Breast epithelium (tissue), 4 donors: ENCODE results near the gene CELA1. TPM values are rescaled to one million over a fixed set of nuclear protein-coding genes. Genes with fewer than 3 reads are reported as not detected.
A peak's percentile ranks its signal among the peaks of the same experiment; 100 is the strongest.
"Not testable (repeated sequence)": the region's sequence is repeated elsewhere in the genome, so short reads cannot be mapped to it uniquely, and the experiment has no call there.

Source experiments
- DNase-seq, 2 donors: peaks; one replicate each; pipeline ENCODE4 v3.0.0-alpha.2; 2019; ENCODE audit warnings: low spot score in 2 of 2
- H3K27ac ChIP-seq, 2 donors: fragments of 200-600 bp; sonication (generic) in 1 of 2; one replicate each; pipeline ENCODE4 v1.5.1; 2016 to 2019; ENCODE audit warnings: mild to moderate bottlenecking in 1 of 2
- H3K27me3 ChIP-seq, 2 donors: fragments of 200-600 bp; sonication (generic) in 1 of 2; one replicate each; pipeline versions ENCODE4 v1.5.1 to v1.6.0; 2017 to 2019; ENCODE audit warnings: control low read depth in 1 of 2, mild to moderate bottlenecking in 1 of 2
- H3K36me3 ChIP-seq: fragments of 200-600 bp; one replicate; pipeline ENCODE4 v1.5.1; 2019
- H3K4me1 ChIP-seq, 2 donors: fragments of 200-600 bp; sonication (generic); one replicate each; pipeline ENCODE4 v1.5.1; 2016 to 2019; ENCODE audit warnings: control low read depth in 1 of 2
- H3K4me3 ChIP-seq, 3 donors: fragments of 200-600 bp; sonication (generic); 1 replicate in 2 of 3; 2 replicates in 1 of 3; pipeline ENCODE4 v1.5.1; 2016 to 2019; ENCODE audit warnings: mild to moderate bottlenecking in 3 of 3, moderate library complexity in 2 of 3
- H3K9me3 ChIP-seq, 2 donors: fragments of 200-600 bp; sonication (generic) in 1 of 2; one replicate each; pipeline ENCODE4 v1.5.1; 2016 to 2019; ENCODE audit warnings: control low read depth in 1 of 2
- POLR2A ChIP-seq: fragments of 450-650 bp; IDR thresholded peaks from one replicate; pipeline ENCODE4 v1.6.1; 2016; ENCODE audit warnings: antibody characterized with exemption, mild to moderate bottlenecking, moderate library complexity
- POLR2AphosphoS5 ChIP-seq, 3 donors: sonication (generic); formaldehyde crosslinking; IDR thresholded peaks; one replicate each; pipeline ENCODE4 v1.6.1; 2017; ENCODE audit warnings: antibody characterized with exemption in 3 of 3
- intact Hi-C: fragments of 100-400 bp; cut with DNase I; formaldehyde crosslinking; loops from one replicate; pipeline ENCODE4 v1.15.1; 2023; ENCODE audit warnings: low total_unique reads
- total RNA-seq, 3 donors: library from RNA; depleted of rRNA; stranded (reverse); fragments of >200 nt; gene quantifications; one replicate each; pipeline ENCODE4 v1.1.0, GENCODE V29; 2016
- TF ChIP-seq, protein P1 (sequence below), 3 donors: fragments of 450-650 bp; IDR thresholded peaks; one replicate each; pipeline ENCODE4 v1.5.1; 2016 to 2017; ENCODE audit warnings: antibody characterized with exemption in 3 of 3, mild to moderate bottlenecking in 3 of 3, moderate library complexity in 3 of 3

The CELA1 gene
- total RNA-seq, 3 donors from 2014 or later, result not detected

DNA sequence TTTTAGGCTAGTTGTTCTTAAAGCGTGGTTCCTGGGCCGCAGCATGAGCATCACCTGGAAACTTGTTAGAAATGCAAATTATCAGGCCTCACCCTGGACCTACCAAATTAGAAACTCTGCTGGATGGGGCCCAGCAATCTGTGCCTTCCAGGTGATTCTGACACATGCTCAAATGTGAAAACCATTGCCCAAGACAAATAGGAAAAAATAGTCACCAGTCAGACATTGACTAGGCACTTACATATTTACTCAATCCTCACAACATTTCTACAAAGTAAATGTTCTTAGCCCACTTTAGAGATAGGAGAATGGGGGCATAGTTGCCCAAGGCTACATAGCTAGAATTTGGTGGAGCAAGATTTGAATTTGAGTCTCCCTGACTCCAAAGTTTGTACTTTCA, 3.3 kb downstream of the CELA1 start:
- DNase-seq, result no peak
- H3K9me3 ChIP-seq, result no peaks in the 10 kb centered on the region
- H3K4me3 ChIP-seq, result no peak overlapping the region
- no peaks in the 10 kb centered on the region for H3K36me3 ChIP-seq
- no peaks in the 10 kb centered on the region for H3K4me1 ChIP-seq
- no peak overlapping the region for H3K27ac ChIP-seq
- intact Hi-C loops, result loop anchor here (5.0 to 10.0 kb wide), 2 partner anchors 71 to 228 kb away; partner anchors contain the start of gene SMAGP
- no peaks in the 10 kb centered on the region for H3K27me3 ChIP-seq
- TF ChIP-seq POLR2A, result no peak
- TF ChIP-seq, protein P1, sequence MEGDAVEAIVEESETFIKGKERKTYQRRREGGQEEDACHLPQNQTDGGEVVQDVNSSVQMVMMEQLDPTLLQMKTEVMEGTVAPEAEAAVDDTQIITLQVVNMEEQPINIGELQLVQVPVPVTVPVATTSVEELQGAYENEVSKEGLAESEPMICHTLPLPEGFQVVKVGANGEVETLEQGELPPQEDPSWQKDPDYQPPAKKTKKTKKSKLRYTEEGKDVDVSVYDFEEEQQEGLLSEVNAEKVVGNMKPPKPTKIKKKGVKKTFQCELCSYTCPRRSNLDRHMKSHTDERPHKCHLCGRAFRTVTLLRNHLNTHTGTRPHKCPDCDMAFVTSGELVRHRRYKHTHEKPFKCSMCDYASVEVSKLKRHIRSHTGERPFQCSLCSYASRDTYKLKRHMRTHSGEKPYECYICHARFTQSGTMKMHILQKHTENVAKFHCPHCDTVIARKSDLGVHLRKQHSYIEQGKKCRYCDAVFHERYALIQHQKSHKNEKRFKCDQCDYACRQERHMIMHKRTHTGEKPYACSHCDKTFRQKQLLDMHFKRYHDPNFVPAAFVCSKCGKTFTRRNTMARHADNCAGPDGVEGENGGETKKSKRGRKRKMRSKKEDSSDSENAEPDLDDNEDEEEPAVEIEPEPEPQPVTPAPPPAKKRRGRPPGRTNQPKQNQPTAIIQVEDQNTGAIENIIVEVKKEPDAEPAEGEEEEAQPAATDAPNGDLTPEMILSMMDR (IDR thresholded peaks at IDR 0.05), result no peak
- no peak for TF ChIP-seq POLR2AphosphoS5 (IDR thresholded peaks at IDR 0.05)

- Histone ChIP-seq H3K4me1 (no peaks in the 10 kb centered on the region), H3K36me3 (no peaks in the 10 kb centered on the region), H3K4me3 (no peak overlapping the region), H3K27me3 (no peaks in the 10 kb centered on the region), H3K27ac (no peak overlapping the region), H3K9me3 (no peaks in the 10 kb centered on the region)
- intact Hi-C loops, result loop anchor here (5.0 to 10.0 kb wide), 2 partner anchors 70 to 228 kb away; partner anchors contain the start of gene SMAGP
- no peak for TF ChIP-seq POLR2AphosphoS5 (IDR thresholded peaks at IDR 0.05)
- DNase-seq, result no peak
Measured at GRCh38 chr12:51342416-51342815, 4.1 kb downstream of the CELA1 start.

DNA sequence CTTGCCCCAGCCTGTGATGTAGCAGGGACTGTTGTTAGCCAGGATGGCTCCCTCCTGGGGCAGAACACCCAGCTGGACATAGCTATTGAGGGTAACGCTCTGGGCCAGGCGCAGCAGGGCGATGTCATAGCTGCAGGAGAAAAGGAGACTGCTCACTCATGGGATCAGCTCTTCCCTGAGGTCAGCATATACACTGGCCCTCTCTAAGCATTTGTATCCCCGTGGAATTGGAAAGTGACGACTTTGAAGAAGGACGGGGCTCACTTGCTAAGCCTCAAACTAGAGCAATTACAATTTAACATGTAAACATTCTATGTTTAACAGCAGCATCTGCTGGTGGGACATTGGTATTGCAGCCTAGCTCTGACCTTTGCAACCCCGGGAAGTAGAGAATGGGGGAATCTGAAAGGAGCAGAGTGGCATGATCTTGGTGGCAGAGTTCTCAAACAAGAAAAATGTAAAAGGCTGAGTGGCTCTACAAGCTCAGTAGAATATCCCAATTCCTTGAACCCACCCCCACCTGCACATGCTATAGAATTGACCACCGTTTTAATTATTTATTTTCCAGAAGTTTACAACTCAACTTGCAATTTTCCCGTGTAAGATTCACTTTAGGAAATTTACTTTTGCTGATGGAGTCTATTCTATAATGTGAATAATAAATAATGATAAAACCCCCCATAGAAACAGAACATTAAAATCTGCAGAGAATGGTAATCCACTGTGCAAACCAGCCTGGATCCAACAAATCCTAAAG, 5.0 kb downstream of the CELA1 start:
- Histone ChIP-seq H3K9me3 (no peaks in the 10 kb centered on the region), H3K4me1 (no peaks in the 10 kb centered on the region), H3K36me3 (no peaks in the 10 kb centered on the region), H3K27me3 (no peaks in the 10 kb centered on the region), H3K4me3 (peak overlapping the region in 2 of 3 donors; percentile 16 to 53), H3K27ac (peak overlapping the region; percentile 16 to 40)
- intact Hi-C loops, result loop anchor here (5.0 to 10.0 kb wide), 2 partner anchors 69 to 227 kb away; partner anchors contain the start of gene SMAGP
- TF ChIP-seq POLR2AphosphoS5 (IDR thresholded peaks at IDR 0.05) (peak in 2 of 3 donors; percentile 48 to 57), POLR2A (no peak)
- TF ChIP-seq, protein P1 (IDR thresholded peaks at IDR 0.05), result peak; percentile 98 to 99 (median 98)
- peak; percentile 58 to 60 for DNase-seq

GRCh38 chr12:51339750-51340149, 6.7 kb downstream of the CELA1 start:
- H3K27me3 ChIP-seq, result no peaks in the 10 kb centered on the region
- TF ChIP-seq POLR2AphosphoS5 (IDR thresholded peaks at IDR 0.05) (no peak), POLR2A (no peak)
- TF ChIP-seq, protein P1 (IDR thresholded peaks at IDR 0.05), result no peak
- no peaks in the 10 kb centered on the region for H3K9me3 ChIP-seq
- no peaks in the 10 kb centered on the region for H3K4me1 ChIP-seq
- H3K4me3 ChIP-seq, result no peak overlapping the region
- no peaks in the 10 kb centered on the region for H3K36me3 ChIP-seq
- no peak overlapping the region for H3K27ac ChIP-seq
- DNase-seq, result no peak
- intact Hi-C loops, result loop anchor here (5.0 to 10.0 kb wide), 2 partner anchors 67 to 225 kb away; partner anchors contain the start of gene SMAGP

DNA sequence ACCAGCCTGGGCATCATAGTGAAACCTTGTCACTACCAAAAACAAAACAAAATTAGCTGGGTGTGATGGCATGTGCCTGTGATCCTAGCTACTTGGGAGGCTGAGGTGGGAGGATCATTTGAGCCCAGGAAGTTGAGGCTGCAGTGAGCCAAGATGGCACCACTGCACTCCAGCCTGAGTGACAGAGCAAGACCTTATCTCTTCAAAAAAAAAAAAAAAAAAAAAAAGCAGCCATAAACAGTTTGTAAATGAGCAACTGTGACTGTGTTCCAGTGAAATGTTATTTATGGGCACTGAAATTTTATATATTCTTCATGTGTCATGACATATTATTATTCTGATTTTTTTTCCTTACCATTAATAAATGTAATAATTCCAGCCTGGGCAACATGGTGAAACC, 9.1 kb downstream of the CELA1 start:
- H3K9me3 ChIP-seq, DNase-seq, H3K27me3 ChIP-seq, H3K27ac ChIP-seq, intact Hi-C loops, H3K36me3 ChIP-seq, H3K4me3 ChIP-seq, H3K4me1 ChIP-seq: not testable (repeated sequence)

DNA sequence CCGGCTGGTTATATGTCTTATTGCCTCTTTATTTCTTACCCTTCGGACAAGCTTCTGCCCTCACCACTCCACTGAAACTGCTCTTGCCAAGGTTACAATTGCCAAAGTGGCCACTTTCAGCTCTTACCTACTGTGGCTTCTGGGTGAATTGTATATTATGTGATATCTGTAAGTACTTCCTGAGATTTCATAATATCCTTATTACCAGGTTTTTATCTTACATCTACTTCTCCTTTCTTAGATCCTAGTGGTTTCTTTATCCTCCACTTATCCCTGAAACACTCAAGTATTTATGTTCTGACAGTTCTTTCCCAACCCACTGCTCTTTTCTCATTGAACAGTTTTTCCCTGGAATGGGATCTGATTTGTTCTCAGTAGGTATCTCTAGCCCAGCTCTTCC, 10.5 kb downstream of the CELA1 start:
- H3K36me3 ChIP-seq, result no peaks in the 10 kb centered on the region
- intact Hi-C loops, result no loop called here
- H3K9me3 ChIP-seq, result no peaks in the 10 kb centered on the region
- no peak overlapping the region for H3K4me3 ChIP-seq
- H3K4me1 ChIP-seq, result no peaks in the 10 kb centered on the region
- TF ChIP-seq POLR2AphosphoS5 (IDR thresholded peaks at IDR 0.05), result no peak
- TF ChIP-seq POLR2A, result no peak
- TF ChIP-seq, protein P1 (IDR thresholded peaks at IDR 0.05), result no peak
- no peak overlapping the region for H3K27ac ChIP-seq
- no peaks in the 10 kb centered on the region for H3K27me3 ChIP-seq
- DNase-seq, result no peak
